Stimulated activated CD8-positive, alpha-beta memory T cell treated with anti-CD3 and anti-CD28 coated beads, Interleukin-15, amount 100 ng/mL, for 24 hours (primary cell): ENCODE data around the gene MCTP1.

ENCODE experiments used
- DNase-seq: peaks from one replicate; pipeline ENCODE4 v3.0.0-alpha.2; 2020; ENCODE audit warnings: low read depth

MCTP1 gene

DNA sequence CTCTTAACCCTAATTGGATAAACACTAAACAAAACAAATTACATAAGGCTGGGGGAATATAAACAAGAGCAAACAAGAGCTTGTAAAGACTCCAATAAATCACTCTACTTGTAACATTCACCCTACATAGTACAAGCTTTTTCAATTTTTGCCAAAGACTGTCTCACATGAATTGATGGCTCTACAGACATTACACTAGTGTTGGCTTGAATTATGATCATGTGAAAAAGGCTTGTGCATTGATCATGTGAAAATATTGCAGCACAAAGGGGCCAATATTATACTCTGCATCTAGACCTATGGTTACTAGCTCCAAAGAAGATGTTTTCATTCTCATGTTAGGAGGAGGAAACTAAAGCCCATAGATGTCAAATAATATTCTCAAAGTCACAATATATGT, 212.6 kb downstream of the MCTP1 start:
- no peak for DNase-seq

DNA sequence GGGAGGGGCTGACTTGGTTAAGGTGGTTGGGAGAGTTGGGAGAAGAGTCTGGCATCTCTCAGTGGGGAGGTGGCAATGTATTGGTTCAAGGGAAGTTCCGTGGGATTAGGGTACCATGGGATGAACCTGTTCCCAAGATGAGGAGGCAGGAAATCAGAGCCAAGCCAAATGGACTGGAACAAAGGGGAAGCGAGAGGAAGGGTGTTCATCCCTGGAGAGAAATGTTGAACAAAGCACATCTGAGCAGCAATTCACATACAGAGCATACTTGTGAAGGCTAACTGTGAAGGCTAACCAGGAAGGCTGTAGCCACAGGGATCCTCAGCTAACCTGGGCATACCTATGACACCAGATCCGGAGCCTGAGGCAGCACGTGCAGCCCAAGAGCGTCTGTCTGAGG, 214.0 kb downstream of the MCTP1 start:
- DNase-seq, result no peak

DNA sequence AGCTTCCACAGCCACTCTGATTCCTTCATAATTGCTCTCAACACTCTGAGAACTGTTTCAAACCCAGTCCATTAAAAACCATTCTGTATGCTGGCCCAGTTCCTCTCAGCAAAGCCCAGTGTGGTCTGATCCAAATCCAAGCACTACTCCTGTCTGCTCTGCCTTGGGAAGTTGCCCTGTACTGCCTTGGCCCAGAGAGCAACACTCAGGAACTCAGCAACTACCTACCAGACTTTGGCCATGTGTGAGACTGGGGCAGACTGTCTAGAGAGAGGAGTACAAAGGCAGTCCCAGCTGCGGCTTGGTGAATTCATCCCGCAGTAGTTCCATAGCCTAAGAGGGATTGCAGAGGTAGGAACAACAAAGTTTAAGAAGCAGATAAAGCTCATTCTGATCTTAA, 214.4 kb downstream of the MCTP1 start:
- DNase-seq, result no peak

DNA sequence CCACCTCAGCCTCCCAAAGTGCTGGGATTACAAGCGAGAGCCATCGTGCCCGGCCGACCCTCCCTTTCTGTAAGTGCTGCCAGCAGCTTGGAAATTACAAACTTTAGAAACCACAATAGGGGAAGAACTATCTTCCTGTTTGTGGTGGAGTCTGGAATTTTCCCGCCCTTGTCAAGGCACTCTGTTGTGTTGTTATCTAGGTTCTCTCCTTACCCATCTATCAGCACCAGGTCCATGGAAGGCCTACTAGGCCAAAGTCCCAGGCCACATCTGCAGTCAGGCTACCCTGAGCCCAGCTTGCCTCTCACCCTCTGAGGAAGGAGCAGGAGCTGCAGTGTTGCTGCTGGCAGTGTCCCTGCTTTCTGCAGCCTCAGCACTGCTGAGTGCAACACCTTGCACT, 214.9 kb downstream of the MCTP1 start:
- DNase-seq, result no peak

DNA sequence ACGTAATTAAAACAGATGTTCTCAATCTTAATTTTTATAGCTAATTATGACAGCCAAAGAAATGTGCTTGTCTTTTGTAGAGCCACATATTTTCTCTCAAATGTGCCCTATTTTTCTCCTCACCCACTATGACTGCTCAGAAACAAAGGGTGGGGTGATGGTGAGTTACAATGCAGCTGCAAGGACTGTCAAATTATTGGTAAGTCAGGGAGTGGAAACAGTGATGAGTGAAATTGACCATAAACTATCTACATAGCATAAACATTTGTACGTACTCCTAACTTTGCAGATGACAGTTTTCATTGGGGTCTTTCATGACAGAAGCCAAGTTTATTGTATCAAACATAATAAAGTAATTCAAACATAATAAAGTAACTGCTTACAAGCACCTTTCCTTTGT, 215.9 kb downstream of the MCTP1 start:
- DNase-seq, result no peak

DNA sequence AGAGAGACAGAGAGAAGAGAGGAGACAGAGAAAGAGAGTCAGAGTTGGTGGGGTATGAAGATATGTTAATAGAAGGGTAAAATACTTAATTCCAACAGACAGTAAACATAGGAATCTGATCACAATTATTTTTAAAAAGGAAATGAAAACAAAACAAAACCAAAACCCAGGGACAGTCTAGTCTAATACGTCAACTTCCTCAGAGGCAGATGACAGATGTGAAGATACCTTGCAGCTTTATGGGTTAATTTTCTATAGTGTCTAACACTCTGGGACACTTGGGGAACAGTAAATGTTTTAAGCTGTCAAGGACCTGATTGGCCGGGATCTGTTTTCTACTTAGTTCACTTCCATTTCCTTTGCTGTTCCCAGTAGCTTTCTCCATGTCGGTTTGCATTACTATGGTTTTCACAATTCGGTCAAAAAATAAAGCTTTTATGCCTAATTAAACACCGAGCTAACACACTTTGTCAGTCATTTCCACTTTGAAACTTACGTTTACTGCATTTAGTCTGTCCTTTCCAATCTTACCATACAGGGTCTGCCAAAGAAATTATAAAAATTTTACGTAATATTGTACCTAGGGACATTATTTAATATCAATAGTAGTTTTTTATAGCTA, 216.5 kb downstream of the MCTP1 start:
- DNase-seq, result no peak

DNA sequence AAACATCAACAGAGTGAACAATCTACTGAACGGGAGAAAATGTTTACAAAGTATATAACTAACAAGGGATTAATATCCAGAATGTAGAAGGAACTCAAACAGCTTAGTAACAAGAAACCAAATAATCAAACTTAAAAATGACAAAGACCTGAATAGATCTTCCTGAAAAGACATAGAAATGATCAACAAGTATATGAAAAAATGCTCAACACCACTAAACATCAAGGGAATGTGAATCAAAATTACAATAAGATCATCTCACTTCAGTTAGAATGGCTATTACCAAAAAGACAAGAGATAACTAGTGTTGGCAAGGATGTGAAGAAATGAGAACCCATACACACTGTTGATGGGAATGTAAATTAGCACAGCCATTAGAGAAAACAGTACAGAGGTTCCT, 218.8 kb downstream of the MCTP1 start:
- no peak for DNase-seq

DNA sequence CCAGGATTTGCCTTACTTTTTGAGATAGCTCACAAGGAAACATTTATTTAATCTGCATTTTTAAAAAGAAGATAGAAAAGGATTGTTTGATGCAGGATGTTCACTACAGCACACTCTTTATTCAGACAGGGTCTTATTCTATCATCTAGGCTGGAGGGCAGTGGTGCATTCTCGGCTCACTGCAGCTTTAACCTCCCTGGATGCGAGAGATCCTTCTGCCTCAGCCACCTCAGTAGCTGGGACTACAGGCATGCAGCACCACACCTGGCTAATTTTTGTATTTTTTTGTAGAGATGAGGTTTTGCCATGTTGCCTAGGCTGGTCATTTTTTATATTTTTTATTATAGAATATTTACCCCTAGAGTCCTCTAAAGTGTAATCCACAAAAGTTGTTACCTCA, 221.4 kb downstream of the MCTP1 start:
- no peak for DNase-seq

DNA sequence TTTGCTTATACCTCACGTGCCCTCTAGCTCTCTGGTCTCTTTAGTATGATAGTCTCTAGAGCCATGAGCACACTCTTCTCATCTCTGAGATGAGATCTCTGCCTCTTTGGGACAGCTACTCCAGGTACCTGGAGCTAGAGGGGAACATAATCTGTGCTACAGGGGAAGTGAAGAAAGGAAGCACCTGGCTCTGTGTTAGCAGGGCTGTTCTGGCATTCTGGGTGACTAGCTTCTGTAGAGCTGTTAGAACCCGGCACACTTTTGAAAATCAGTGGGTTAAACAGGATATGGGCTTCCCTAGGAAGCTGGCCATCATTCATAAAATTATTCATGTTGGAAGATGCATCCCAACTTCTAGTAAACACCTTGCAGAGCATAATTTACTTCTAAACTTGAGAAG, 224.8 kb downstream of the MCTP1 start:
- no peak for DNase-seq

DNA sequence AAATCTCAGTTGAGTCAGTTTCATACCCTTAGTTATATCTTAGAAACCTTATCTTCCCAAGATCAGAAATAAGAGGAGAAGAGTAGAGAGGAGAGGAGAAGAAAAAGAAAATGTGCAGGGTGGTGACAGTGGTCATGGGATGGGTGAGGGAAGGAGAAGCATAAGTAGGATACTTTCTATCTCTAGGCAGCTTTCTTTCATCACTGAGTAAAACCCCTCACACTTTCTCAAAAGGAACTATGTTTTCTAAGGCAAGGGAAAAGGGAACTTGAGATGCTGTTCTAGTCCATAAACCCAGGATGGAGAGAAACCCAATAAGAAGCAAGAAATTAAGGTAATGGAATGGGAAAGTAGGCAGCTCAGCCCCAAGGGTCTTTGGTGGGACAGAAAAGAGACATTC, 225.3 kb downstream of the MCTP1 start:
- no peak for DNase-seq

DNA sequence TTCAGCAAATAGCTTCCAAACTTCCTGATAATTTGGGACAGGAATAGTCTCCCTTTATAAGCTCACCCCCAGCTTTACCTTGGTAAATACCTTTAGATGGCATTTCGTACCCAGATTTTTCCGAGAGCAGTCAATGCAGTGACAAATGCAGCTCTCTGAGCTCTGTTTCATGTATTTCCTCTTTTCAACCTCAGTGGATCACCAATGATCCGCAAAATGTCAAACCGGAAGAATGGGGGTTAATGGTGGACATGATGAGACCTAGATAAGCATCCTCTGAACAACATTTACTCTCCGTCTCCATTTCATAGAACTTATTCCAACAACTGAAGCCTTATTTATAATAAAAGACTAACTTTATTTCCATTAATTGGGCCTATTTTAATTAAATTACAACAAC, 227.3 kb downstream of the MCTP1 start:
- DNase-seq, result no peak

DNA sequence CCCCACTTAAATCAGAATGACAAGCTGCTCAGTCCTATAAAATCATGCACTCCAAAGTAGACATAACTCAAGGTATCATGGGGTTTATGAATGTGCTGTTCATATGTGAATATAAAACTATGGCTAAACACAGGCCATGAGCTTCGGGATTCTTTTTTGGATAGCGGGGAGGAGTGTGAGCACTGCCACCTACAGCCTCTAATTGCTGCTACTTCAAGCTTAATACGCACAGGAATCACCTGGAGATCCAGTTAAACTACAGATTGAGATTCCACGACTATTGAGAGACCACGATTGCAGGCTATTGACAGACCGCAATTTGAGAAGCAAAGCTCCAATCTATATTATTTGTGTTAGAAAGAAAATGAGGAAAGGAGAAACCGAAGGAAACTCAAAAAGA, 231.6 kb downstream of the MCTP1 start:
- no peak for DNase-seq

DNA sequence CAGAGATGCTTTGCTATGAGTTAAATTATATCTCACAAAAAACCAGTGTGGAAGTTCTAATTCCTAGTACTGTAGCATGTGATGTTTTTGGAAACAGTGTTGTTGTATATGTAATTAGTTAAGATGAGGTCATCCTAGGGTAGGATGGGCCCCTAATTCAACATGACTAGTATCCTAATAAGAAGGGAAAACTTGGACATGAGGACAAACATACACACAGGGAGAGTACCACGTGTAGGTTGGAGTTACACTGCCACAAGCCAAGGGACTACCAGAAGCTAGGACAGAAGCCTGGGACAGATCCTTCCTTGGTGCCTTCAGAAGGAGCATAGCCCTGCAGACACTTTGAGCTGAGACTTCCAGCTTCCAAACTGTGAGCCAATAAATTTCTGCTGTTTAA, 234.2 kb downstream of the MCTP1 start:
- DNase-seq, result no peak

DNA sequence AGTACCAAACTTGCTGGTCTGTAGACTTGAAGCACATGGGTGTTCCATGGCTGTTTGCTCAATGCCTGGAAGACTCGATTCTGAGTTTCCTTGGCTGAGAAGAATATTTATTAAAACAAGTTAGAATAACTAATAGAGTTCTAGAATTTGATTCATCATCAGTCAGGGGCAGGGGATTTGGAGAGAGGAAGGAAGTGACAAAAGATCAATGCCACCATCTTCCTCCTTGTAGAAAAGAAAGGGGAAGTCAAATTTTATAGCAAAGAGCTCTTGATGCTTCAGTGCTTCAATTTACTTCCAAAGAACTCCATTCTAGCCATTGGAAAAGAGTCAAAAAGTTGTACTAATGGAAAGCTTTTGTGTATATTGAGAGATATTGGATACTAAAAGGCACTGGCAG, 236.3 kb downstream of the MCTP1 start:
- DNase-seq, result no peak

DNA sequence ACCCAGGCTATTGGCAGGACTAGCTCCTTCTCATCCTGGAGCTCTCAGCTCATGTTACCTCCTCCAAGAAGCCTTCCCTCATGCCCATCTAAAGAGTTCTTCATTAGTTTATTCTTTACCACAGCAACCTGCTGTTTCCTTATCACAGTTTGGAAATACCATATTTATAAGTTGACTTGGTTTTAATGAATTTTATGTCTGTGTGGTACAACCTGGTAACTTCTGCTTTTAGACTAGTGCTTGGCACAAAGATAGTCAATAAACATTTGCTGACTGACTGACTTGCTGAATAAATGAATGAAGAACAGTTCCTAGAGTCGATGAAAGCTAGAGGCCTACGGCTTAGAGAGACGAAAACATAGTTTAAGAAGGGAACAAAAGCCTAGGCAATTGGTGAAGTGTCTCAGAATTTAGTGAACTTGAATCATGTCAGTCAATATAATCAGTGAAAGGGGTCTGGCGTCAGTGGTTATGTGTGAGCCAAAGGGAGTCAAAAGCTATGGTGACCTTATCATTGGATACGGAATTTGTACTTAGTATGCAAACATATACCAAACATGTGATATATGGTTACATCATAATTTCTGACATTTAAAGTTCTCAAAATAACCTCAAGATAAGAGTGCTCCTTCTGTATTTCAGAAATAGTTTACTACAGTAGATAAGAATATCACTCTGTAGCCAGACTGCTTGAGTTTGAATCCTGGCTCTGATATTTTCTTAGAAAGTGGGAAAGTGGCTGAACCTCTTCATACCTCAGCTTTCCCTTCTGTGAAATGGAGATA, 239.5 kb downstream of the MCTP1 start:
- DNase-seq, result no peak

DNA sequence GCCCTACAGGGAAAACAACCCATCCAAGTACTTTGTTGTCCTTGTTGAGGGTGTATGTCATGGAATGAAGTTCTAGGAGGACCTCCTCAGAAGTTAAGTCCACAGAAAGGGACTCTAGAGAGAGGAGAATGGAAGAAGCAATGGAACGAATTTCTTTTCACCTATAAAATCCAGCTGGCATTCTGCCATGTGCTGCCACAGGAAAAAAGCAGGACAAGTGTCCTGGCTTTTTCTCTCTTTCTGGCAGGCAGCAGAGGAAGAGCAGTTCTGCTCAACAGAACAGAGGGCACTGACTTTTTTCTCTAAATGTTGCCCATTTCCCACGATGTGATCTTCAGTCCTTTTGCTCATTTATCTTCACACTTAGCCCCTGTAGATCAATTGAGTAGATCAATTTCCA, 240.8 kb downstream of the MCTP1 start:
- no peak for DNase-seq

DNA sequence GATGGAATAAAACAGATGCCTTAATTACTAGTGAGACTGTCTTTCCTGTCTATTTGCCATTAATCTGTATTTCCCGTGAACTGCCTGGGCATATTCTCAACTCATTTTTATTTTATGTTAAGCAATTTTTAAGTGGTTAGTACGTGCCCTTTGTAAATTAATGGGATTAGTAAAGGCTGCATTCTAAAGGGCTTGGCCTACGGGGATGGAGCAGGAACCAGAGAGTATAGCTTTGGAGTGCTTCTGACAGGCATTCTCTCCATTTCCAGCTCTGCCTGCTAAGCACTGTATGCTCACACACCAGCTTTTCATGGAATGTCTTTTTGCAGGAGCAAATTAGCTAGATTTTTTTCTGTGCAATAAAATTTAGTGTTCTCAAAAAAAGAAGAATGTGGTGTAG, 241.2 kb downstream of the MCTP1 start:
- DNase-seq, result no peak

DNA sequence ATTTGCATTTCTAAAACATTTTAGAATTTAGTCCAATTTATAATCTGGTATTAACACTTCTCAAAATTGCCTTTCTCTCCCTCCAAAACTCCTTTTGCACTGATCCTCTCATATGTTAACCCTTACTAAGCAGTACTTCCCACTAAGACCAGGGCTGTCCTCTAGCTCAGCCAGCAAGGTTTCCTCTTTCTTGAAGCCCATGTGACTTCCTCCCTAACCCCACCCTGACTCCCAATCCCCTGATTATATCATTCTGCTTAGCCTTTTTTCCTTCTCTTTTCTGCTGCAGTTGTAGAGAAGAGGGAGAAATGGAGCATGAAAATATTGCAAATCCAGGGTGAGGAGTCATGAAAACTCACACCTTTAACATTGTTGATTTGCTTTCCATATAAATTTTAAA, 241.7 kb downstream of the MCTP1 start:
- DNase-seq, result no peak

DNA sequence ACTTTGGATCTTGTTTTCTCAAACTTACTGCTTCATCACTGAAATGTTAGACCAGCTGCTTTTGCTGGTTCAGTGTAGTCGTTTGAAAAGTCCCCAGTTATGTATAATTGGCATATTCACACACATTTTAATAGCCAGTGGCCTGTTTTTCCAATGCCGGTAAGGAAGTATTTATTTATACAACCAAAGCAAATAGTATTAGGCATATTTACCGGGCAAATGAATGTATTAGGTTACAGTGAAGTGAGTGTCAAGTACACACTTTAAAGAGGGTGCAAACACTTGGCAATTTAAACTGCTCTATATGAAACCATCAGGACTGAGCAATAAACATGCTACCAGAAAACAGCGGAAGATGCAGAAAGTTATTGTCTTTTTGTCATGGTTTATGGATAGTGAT, 242.9 kb downstream of the MCTP1 start:
- DNase-seq, result no peak

DNA sequence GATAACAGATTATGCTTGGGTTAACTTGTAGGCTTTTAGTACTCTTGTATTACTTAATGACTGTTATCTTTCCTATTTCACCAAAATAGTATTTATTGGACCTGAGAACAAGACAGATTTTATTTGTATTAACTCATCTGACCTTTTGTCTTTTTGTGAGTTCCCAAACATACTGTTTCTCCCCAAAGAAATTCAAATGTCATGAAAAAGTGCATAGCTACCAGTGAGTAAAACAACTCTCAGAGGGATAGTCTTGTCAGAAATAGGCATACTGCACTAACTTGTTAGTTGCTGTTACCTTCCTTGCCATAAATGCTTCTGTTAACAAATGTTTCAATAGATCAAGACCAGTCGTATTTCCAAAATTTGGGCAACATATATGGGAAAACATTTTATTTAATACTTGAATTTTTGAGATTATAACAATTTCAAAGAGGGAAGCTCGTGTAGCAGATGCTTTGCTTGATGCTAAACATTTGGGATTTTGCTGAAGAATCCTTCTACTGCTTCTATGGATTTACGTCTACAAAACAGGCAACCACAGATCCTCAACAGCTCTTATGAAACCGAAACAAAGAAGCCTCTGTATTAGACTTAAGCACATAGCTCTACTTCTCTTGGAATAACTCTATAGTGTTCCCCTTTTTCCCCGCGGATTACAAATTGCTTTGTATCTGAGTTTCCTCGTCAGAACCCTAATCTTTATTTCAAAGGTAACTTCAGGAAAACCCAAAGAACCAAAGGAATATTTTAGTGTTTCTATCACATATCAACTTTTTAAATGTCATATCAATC, 248.8 kb downstream of the MCTP1 start:
- no peak for DNase-seq

DNA sequence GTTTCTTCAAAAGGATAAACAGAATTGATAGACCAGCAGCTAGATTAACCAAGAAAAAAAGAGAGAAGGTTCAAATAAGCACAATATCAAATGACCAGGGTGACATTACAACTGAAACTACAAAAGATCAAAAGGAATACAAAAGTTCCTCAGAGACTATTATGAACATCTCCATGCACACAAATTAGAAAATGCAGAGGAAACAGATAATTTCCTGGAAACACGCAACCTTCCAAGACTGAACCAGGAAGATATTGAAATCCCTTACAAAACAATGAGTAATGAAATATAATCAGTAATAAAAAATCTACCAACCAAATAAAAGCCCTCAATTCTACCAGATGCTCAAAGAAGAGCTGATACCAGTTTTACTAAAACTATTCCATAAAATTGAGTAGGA, 252.1 kb downstream of the MCTP1 start:
- DNase-seq, result no peak

DNA sequence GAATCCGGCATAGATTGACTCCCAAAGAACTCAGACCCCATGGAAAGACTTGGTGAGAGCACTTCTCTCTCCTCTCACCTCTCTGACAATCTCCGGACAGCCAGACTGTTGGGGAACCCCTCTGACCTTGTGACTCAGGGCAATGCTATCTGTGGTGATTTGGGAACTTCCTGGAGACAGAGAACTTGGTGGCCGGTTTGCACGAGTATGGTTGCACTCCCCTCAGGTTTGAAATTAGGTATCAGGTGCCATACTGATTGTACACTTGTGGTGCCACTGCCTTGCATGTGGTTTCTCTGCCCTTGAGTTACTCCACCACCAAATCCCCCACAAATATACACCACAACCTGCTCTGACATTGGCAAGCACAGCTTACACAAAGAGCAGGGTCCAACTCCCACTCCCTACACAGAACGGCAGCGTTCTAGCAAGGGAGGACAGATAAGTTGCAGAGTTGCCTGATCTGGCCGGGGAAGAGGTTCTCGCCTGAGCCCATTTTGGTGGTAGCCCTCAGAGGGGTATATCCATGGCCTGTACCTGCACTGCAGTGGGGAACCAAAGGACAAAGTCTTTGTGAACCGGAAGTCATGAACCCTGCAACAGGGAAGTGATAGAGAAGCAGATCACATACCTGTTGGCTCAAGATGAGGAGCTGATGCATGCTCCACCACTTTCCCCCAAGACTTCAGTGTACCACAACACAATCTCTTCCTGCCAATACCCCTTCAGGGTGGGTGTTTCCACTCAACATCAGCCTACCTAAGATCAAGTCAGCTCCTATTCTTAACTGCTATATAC, 255.1 kb downstream of the MCTP1 start:
- no peak for DNase-seq

DNA sequence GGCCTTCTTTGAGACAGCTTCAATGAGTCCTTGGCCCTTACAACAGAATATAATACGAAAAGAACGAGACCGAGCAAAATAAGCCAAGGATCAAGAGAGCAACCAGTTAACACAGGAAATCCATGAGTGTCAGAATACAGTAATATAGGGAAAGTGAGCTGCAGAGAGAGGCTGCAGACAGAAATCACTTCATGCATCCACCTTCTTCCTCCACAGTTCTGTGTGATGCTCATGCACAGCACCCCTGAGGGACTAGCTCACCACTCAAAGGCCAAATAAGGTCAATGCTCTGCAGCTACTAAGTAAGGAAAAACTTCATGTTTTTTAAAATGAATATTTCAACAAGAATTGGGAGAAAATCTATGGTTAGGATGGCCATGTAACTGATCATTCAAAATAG, 257.1 kb downstream of the MCTP1 start:
- no peak for DNase-seq
